Mucosa of descending colon (tissue), 3 donors: ENCODE results near the gene IGF2R. TPM values are rescaled to one million over a fixed set of nuclear protein-coding genes. Genes with fewer than 3 reads are reported as not detected.
A peak's percentile ranks its signal among the peaks of the same experiment; 100 is the strongest.

Experiments
- ATAC-seq: fragments of 200-7000 bp; cut with Tn5 transposase; one replicate; pipeline ENCODE4 v1.9.1; 2020; ENCODE audit warnings: mild to moderate bottlenecking, moderate library complexity
- DNase-seq, 3 donors: peaks; one replicate each; pipeline ENCODE4 v3.0.0-alpha.2; 2020
- H3K36me3 ChIP-seq: fragments of 200-600 bp; one replicate; pipeline ENCODE4 v1.8.0; 2021; ENCODE audit warnings: low read depth, mild to moderate bottlenecking
- H3K4me1 ChIP-seq: fragments of 200-600 bp; one replicate; pipeline ENCODE4 v1.8.0; 2021; ENCODE audit warnings: low read depth, mild to moderate bottlenecking
- H3K4me3 ChIP-seq: fragments of 200-600 bp; one replicate; pipeline ENCODE4 v1.8.0; 2021; ENCODE audit warnings: mild to moderate bottlenecking
- H3K9me3 ChIP-seq: fragments of 200-600 bp; one replicate; pipeline ENCODE4 v1.8.0; 2021; ENCODE audit warnings: mild to moderate bottlenecking
- intact Hi-C, 2 donors: fragments of 100-400 bp; cut with DNase I in 1 of 2; cut with micrococcal nuclease in 1 of 2; formaldehyde crosslinking; loops; one replicate each; pipeline versions ENCODE4 v1.11.0 to v1.11.1; 2022; cut with DNase I, micrococcal nuclease
- total RNA-seq, 3 donors: library from RNA; stranded (reverse); fragmentation: NEBNext Ultra II Directional in 2 of 3; extraction: Animal tissue kit (Norgen Biotek cat#: 25700) in 2 of 3; gene quantifications; one replicate each; pipeline versions ENCODE4 v1.2.1 to v1.2.4, GENCODE V29; 2021 to 2023
- TF ChIP-seq, protein P1 (sequence below): fragments of 200-600 bp; IDR thresholded peaks from one replicate; pipeline ENCODE4 v1.8.0; 2022; ENCODE audit warnings: antibody characterized with exemption, mild to moderate bottlenecking
- donor health status: DM: no; HTN: no; CAD: no; lungs with moderate emphysema.
- donor health status: DM: no; HTN: no; CAD: no.
- donor health status: DM: no; HTN: yes; CAD: no.

Gene IGF2R
- total RNA-seq, 3 donors from 2014 or later, result 97.7 to 112 (median 101) TPM

DNA sequence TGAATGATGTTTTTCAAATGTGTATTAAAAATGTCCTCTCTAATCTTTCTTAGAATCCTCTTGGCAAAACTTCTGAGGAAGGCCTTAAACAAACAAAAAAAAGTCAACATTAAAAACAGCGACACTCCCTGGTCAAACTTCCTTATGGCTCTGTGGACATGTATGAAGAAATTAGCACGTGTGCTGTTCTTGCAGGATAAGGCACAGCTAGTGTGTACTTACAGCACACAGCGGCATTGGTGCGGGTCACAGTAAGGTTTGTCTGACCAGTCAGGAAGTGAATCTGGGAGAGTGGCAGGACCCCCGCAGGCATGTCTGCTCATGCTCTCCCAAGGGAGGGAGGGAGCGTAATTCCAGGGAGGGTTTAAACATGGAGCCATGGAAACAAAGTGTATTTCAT is 191.6 kb downstream of the IGF2R start:
- Histone ChIP-seq H3K4me1 (peaks cover 8% of the 10 kb centered on the region), H3K4me3 (no peak overlapping the region), H3K9me3 (no peaks in the 10 kb centered on the region), H3K36me3 (no peaks in the 10 kb centered on the region)
- intact Hi-C loops, result no loop called here
- TF ChIP-seq, protein P1, sequence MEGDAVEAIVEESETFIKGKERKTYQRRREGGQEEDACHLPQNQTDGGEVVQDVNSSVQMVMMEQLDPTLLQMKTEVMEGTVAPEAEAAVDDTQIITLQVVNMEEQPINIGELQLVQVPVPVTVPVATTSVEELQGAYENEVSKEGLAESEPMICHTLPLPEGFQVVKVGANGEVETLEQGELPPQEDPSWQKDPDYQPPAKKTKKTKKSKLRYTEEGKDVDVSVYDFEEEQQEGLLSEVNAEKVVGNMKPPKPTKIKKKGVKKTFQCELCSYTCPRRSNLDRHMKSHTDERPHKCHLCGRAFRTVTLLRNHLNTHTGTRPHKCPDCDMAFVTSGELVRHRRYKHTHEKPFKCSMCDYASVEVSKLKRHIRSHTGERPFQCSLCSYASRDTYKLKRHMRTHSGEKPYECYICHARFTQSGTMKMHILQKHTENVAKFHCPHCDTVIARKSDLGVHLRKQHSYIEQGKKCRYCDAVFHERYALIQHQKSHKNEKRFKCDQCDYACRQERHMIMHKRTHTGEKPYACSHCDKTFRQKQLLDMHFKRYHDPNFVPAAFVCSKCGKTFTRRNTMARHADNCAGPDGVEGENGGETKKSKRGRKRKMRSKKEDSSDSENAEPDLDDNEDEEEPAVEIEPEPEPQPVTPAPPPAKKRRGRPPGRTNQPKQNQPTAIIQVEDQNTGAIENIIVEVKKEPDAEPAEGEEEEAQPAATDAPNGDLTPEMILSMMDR, result no peak
- DNase-seq (peak; percentile 61 to 80 (median 61)), ATAC-seq (peak; percentile 98)

Other genes starting within 250 kb of the IGF2R start
- gene WTAP, start 241.6 kb upstream of the IGF2R start, total RNA-seq, result 10 to 100 TPM; 81.1 to 85.8 (median 84.4) TPM
- gene ACAT2, start 207.0 kb upstream of the IGF2R start, total RNA-seq, result 10 to 100 TPM; 31.3 to 94.1 (median 71.1) TPM
- 100 to 1,000 TPM; 139 to 205 (median 170) TPM for gene TCP1, start 179.5 kb upstream of the IGF2R start, total RNA-seq
- gene MRPL18, start 178.6 kb upstream of the IGF2R start, total RNA-seq, result 10 to 100 TPM; 51.1 to 65.5 (median 62.0) TPM
- gene PNLDC1, start 168.8 kb upstream of the IGF2R start, total RNA-seq, result 1 to 10 TPM in 1 of 3 donors, not detected in 2; 1.3 TPM
- gene MAS1, start 78.1 kb upstream of the IGF2R start, total RNA-seq, result not detected
- gene SLC22A1, start 152.7 kb downstream of the IGF2R start, total RNA-seq, result 1 to 10 TPM; 1.9 to 2.4 (median 2.4) TPM